ENCODE results near the gene GET4.

- TF ChIP-seq ZNF274 (IDR thresholded peaks at IDR 0.05; ENCODE audit: low read depth, low read length) (no peak), SUZ12 (IDR thresholded peaks at IDR 0.05; ENCODE audit: extremely low read depth, insufficient read depth, insufficient read length) (no peak), YY1 (IDR thresholded peaks at IDR 0.05; ENCODE audit: insufficient read depth, insufficient read length) (no peak)
These were observed 1.3 kb upstream of the GET4 start for GRCh38 chr7:875051-875450.
